OCI-LY1 (cell line): Measurements from ENCODE around the gene ALOX15B.

ENCODE experiments used
- H2AFZ ChIP-seq: fragments of 200-600 bp; sonication (generic), shearing (Covaris generic); 2 replicates; pipeline ENCODE4 v1.6.0; 2014; ENCODE audit warnings: antibody characterized with exemption, mild to moderate bottlenecking, low read length
- H3F3A ChIP-seq: fragments of 200-600 bp; sonication (generic), shearing (Covaris generic); 2 replicates; pipeline ENCODE4 v1.6.0; 2014; ENCODE audit warnings: mild to moderate bottlenecking, antibody characterized with exemption, low read length, moderate library complexity; ENCODE audit not compliant: insufficient read depth
- H3K27ac ChIP-seq: fragments of 200-600 bp; sonication (generic); 2 replicates; pipeline ENCODE4 v1.5.1; 2014; ENCODE audit warnings: low read length, mixed run types, mild to moderate bottlenecking, low read depth; ENCODE audit not compliant: poor library complexity, severe bottlenecking
- H3K27me3 ChIP-seq: fragments of 200-600 bp; sonication (generic); 2 replicates; pipeline ENCODE4 v1.6.0; 2014; ENCODE audit warnings: antibody characterized with exemption, mild to moderate bottlenecking, low read length, moderate library complexity; ENCODE audit not compliant: insufficient read depth
- H3K36me3 ChIP-seq: fragments of 200-600 bp; sonication (generic); 2 replicates; pipeline ENCODE4 v1.6.1; 2014; ENCODE audit warnings: mild to moderate bottlenecking, antibody characterized with exemption, low read length, moderate library complexity, mixed read lengths; ENCODE audit not compliant: insufficient read depth
- H3K4me1 ChIP-seq: fragments of 200-600 bp; sonication (generic); 2 replicates; pipeline ENCODE4 v1.5.1; 2014; ENCODE audit warnings: mild to moderate bottlenecking, low read length, moderate library complexity; ENCODE audit not compliant: insufficient read depth, severe bottlenecking
- H3K4me2 ChIP-seq: fragments of 200-600 bp; sonication (generic), shearing (Covaris generic); 2 replicates; pipeline ENCODE4 v1.6.1; 2014; ENCODE audit warnings: low read length
- H3K4me3 ChIP-seq: fragments of 200-600 bp; sonication (generic); 2 replicates; pipeline ENCODE4 v1.5.1; 2014; ENCODE audit warnings: low read length, low read depth, mild to moderate bottlenecking, mixed read lengths; ENCODE audit not compliant: poor library complexity, severe bottlenecking
- H3K79me2 ChIP-seq: fragments of 200-600 bp; shearing (Covaris generic); 2 replicates; pipeline ENCODE4 v1.6.1; 2016; ENCODE audit warnings: mixed run types, low read length, mixed read lengths; ENCODE audit not compliant: insufficient read depth
- H3K9ac ChIP-seq: fragments of 200-600 bp; sonication (generic), shearing (Covaris generic); 2 replicates; pipeline ENCODE4 v1.6.1; 2014; ENCODE audit warnings: mild to moderate bottlenecking, low read length, mixed read lengths
- H3K9me2 ChIP-seq: fragments of 200-600 bp; sonication (generic), shearing (Covaris generic); 2 replicates; pipeline ENCODE4 v1.6.1; 2014; ENCODE audit warnings: low read depth, mild to moderate bottlenecking, low read length, mixed read lengths
- H3K9me3 ChIP-seq: fragments of 200-600 bp; shearing (Covaris generic); 2 replicates; pipeline ENCODE4 v1.6.1; 2014; ENCODE audit warnings: low read length, mixed read lengths
- H4K20me1 ChIP-seq: fragments of 200-600 bp; sonication (generic), shearing (Covaris generic); 2 replicates; pipeline ENCODE4 v1.6.0; 2016; ENCODE audit warnings: mild to moderate bottlenecking, low read length; ENCODE audit not compliant: insufficient read depth
- CTCF ChIP-seq: fragments of 200-600 bp; sonication (generic), shearing (Covaris generic); IDR thresholded peaks from 2 replicates; pipeline ENCODE4 v1.5.1; 2017; ENCODE audit warnings: mild to moderate bottlenecking, antibody characterized with exemption, low read length, moderate library complexity, mixed read lengths
- EZH2 ChIP-seq: fragments of 200-600 bp; sonication (generic), shearing (Covaris generic); IDR thresholded peaks from 2 replicates; pipeline ENCODE4 v1.8.0; 2017; ENCODE audit warnings: borderline replicate concordance, mixed run types, mild to moderate bottlenecking, antibody characterized with exemption, low read length, moderate library complexity, mixed read lengths

The ALOX15B gene

GRCh38 chr17:7997186-7997585 is 41.7 kb upstream of the ALOX15B start:
- no peak overlapping the region for H2AFZ ChIP-seq
- H3K4me2 ChIP-seq, result no peak overlapping the region
- H3K27ac ChIP-seq, result no peak overlapping the region

GRCh38 chr17:8001976-8002720 is 36.7 kb upstream of the ALOX15B start, which contains the start of gene GUCY2D:
Gene GUCY2D, plus strand, starts transcription at chr17:8002615. Its CDS starts 433 bp downstream, at chr17:8003048.
- TF ChIP-seq EZH2 (no peak), CTCF (no peak)
- Histone ChIP-seq H3F3A (no peaks in the 10 kb centered on the region), H3K9ac (no peak within 1 kb of the TSS), H3K36me3 (no peaks in the 10 kb centered on the region), H3K4me2 (no peak within 1 kb of the TSS; the same call in 1 of the 2 replicates), H2AFZ (no peak within 1 kb of the TSS), H3K27me3 (peaks cover 2% of the 10 kb centered on the region; the same call in 1 of the 2 replicates), H3K9me2 (no peaks in the 10 kb centered on the region), H3K4me1 (peaks cover 4% of the 10 kb centered on the region), H4K20me1 (no peaks in the 10 kb centered on the region), H3K79me2 (no peaks in the 10 kb centered on the region), H3K4me3 (no peak within 1 kb of the TSS), H3K27ac (no peak within 1 kb of the TSS), H3K9me3 (no peaks in the 10 kb centered on the region)

More at GRCh38 chr17:7997186-7997585, 41.7 kb upstream of the ALOX15B start:
- Histone ChIP-seq H3K4me3 (no peak overlapping the region), H3K4me1 (peaks cover 9% of the 10 kb centered on the region), H3K27me3 (no peaks in the 10 kb centered on the region), H3K9ac (no peak overlapping the region), H3K9me3 (no peaks in the 10 kb centered on the region), H3K9me2 (no peaks in the 10 kb centered on the region), H3K79me2 (no peaks in the 10 kb centered on the region), H3K36me3 (no peaks in the 10 kb centered on the region), H4K20me1 (no peaks in the 10 kb centered on the region), H3F3A (no peaks in the 10 kb centered on the region)
- TF ChIP-seq EZH2 (no peak), CTCF (peak; percentile 41; the same call in 1 of the 2 replicates)

GRCh38 chr17:8002721-8003593 is 35.9 kb upstream of the ALOX15B start:
- Histone ChIP-seq H3K4me1 (no peaks in the 10 kb centered on the region), H4K20me1 (no peaks in the 10 kb centered on the region), H3K9me3 (no peaks in the 10 kb centered on the region), H3K9ac (no peak overlapping the region), H3K4me2 (no peak overlapping the region), H3K27me3 (peaks cover 8% of the 10 kb centered on the region; the same call in 1 of the 2 replicates), H3K79me2 (no peaks in the 10 kb centered on the region), H3K4me3 (no peak overlapping the region), H3K27ac (no peak overlapping the region), H3K36me3 (no peaks in the 10 kb centered on the region), H2AFZ (no peak overlapping the region), H3F3A (no peaks in the 10 kb centered on the region), H3K9me2 (no peaks in the 10 kb centered on the region)
- no peak for TF ChIP-seq EZH2
- TF ChIP-seq CTCF, result no peak
